K562 (cell line): ENCODE data around the gene IGSF3. TPM values are rescaled to one million over a fixed set of nuclear protein-coding genes. Genes with fewer than 3 reads are reported as not detected.

Experiments used
- ARHGAP35 ChIP-seq: fragments of 450-650 bp; IDR thresholded peaks from 2 replicates; pipeline ENCODE4 v1.6.1; 2018; ENCODE audit not compliant: partially characterized antibody
- CBX3 ChIP-seq, 2 experiments: IDR thresholded peaks; 1 replicate in 1 of 2; 2 replicates in 1 of 2; pipeline ENCODE4 v1.6.1; 2012; ENCODE audit warnings: inconsistent platforms in 2 of 2, low read length in 2 of 2, borderline replicate concordance in 1 of 2, control low read depth in 1 of 2
- ETV6 ChIP-seq, 3 experiments: fragments of 150-350 bp in 1 of 3; sonication (generic) in 1 of 3; formaldehyde crosslinking in 1 of 3; IDR thresholded peaks; 2 replicates each; pipeline versions ENCODE4 v1.6.1 to v1.8.0; 2014 to 2022; ENCODE audit warnings: borderline replicate concordance in 2 of 3, low read depth in 2 of 3, antibody characterized with exemption in 1 of 3, low read length in 1 of 3, mild to moderate bottlenecking in 1 of 3, missing genetic modification reagents in 1 of 3
- GABPB1 ChIP-seq: sonication (generic); formaldehyde crosslinking; IDR thresholded peaks from 2 replicates; pipeline ENCODE4 v1.8.0; 2022; ENCODE audit warnings: mild to moderate bottlenecking, missing genetic modification reagents
- IFI16 ChIP-seq: fragments of 250-450 bp; sonication (Bioruptor Pico); IDR thresholded peaks from 2 replicates; pipeline ENCODE4 v2.1.2; 2022; ENCODE audit warnings: mild to moderate bottlenecking, inconsistent platforms
- IRF2 ChIP-seq: sonication (generic); formaldehyde crosslinking; IDR thresholded peaks from 2 replicates; pipeline ENCODE4 v1.8.1; 2022; ENCODE audit warnings: mild to moderate bottlenecking, missing genetic modification reagents
- SRSF3 ChIP-seq: fragments of 200-400 bp; formaldehyde crosslinking; IDR thresholded peaks from 2 replicates; pipeline ENCODE4 v1.6.1; 2016; ENCODE audit warnings: mild to moderate bottlenecking, low read length, moderate library complexity; ENCODE audit not compliant: insufficient read depth
- TCFL5 ChIP-seq: fragments of 250-450 bp; sonication (Bioruptor Pico); conservative IDR thresholded peaks from 2 replicates; pipeline ENCODE4 v1.6.1; 2021; ENCODE audit warnings: mild to moderate bottlenecking, moderate library complexity, matching md5 sums
- ZNF354B ChIP-seq: fragments of 250-450 bp; sonication (Bioruptor Pico); IDR thresholded peaks from 2 replicates; pipeline ENCODE4 v1.4.0; 2020
- polyA plus RNA-seq, 8 experiments: library from polyadenylated mRNA; depleted of rRNA in 4 of 8; stranded (reverse) in 5 of 8; unstranded in 3 of 8; fragments of >200 nt; fragmentation: Nextera tagmentation in 2 of 8; fragmentation: Illumina TruSeq in 1 of 8; extraction: Ambion mirVana in 2 of 8; extraction: Trizol in 1 of 8; gene quantifications; 2 replicates each; pipeline versions ENCODE4 v1.2.1 to v1.2.3, GENCODE V29; 2011 to 2014; ENCODE audit warnings: inconsistent platforms in 1 of 8, missing spikeins in 1 of 8
- total RNA-seq, 7 experiments: library from RNA; depleted of rRNA in 6 of 7; stranded (reverse); fragments of >200 nt in 6 of 7; fragmentation: Illumina TruSeq in 2 of 7; extraction: Trizol in 2 of 7; gene quantifications; 2 replicates each; pipeline versions ENCODE4 v1.2.1 to v1.2.3, GENCODE V29; 2011 to 2021; ENCODE audit warnings: low replicate concordance in 1 of 7
- TF ChIP-seq, protein P1 (sequence below): fragments of 450-650 bp; IDR thresholded peaks from 2 replicates; pipeline ENCODE4 v1.7.1; 2018; ENCODE audit warnings: mild to moderate bottlenecking, low read depth; ENCODE audit not compliant: partially characterized antibody
- TF ChIP-seq, protein P2 (sequence below), 2 experiments: fragments of 450-650 bp; IDR thresholded peaks; 2 replicates each; pipeline ENCODE4 v1.6.1; 2016
- TF ChIP-seq, protein P3 (sequence below), 3 experiments: fragments of 200-800 bp in 1 of 3; sonication (Bioruptor generic) in 1 of 3; sonication (generic) in 1 of 3; formaldehyde crosslinking in 1 of 3; IDR thresholded peaks; 2 replicates each; pipeline versions ENCODE4 v1.6.1 to v1.8.0; 2016 to 2022; ENCODE audit warnings: mild to moderate bottlenecking in 2 of 3, missing compliant biosample characterization in 2 of 3, missing genetic modification characterization in 2 of 3, missing genetic modification reagents in 1 of 3
- TF ChIP-seq, protein P4 (sequence below): fragments of 250-450 bp; sonication (Bioruptor Pico); IDR thresholded peaks from 2 replicates; pipeline ENCODE4 v1.5.0; 2021
- TF ChIP-seq, protein P5 (sequence below): fragments of 250-450 bp; sonication (Bioruptor Pico); IDR thresholded peaks from 2 replicates; pipeline ENCODE4 v1.6.1; 2021; ENCODE audit warnings: mild to moderate bottlenecking
- TF ChIP-seq, protein P6 (sequence below): fragments of 250-450 bp; sonication (Bioruptor Pico); IDR thresholded peaks from 2 replicates; pipeline ENCODE4 v1.4.0; 2020; ENCODE audit warnings: mild to moderate bottlenecking, moderate library complexity

IGSF3 gene
- total and polyA plus RNA-seq, 9 of the 15 experiments (the other 6 are each of a cell fraction or from before 2014, with no cell fraction given): 1.1 to 15.0 (median 8.3) TPM

DNA sequence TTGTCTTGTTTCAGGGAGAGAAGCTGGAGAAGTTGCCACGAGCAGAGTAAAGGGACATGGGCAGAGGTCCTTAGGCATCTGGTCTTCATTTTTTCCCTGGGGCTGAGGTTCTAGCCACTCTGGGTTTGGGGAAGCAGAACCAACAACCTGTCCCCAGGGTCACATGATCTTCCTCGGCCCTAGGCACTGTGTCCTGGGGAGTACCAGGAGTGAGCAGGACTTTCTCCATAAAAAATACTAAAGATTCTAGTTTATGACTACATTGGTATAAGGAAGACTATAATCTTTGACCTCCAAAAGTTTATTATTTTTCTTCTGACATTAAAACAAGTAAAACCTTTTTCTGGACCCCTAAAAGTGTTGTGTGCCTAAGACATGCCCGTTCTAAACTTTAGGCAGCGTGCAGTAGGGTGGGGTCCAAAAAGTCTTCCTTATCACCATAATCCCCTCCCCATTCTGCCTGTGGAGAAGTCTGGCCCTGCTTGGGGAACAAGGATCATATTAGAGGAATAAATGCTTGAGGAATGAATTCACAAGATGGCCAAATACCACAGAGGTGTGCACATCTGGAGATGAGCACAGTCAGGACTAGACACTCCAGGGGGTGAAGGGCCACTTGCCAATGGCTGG lies 19.3 kb upstream of the IGSF3 start (continued):
- TF ChIP-seq CBX3 (IDR thresholded peaks at IDR 0.05; ENCODE audit: borderline replicate concordance in 1 of 2, low read length in 2 of 2) (no peak), IRF2 (CRISPR knock-in tag) (no peak), ZNF354B (CRISPR knock-in tag) (no peak), IFI16 (CRISPR knock-in tag) (no peak), ARHGAP35 (no peak), SRSF3 (no peak), TCFL5 (0 out of 2 replicates have a peak, but pooled peaks have one; percentile 27), ETV6 (IDR thresholded peaks at IDR 0.05; ENCODE audit: borderline replicate concordance in 1 of 2, low read depth in 2 of 2, low read length in 1 of 2) (no peak), ETV6 (CRISPR knock-in tag; IDR thresholded peaks at IDR 0.05; ENCODE audit: borderline replicate concordance) (no peak), GABPB1 (no peak)
- TF ChIP-seq, protein P1, sequence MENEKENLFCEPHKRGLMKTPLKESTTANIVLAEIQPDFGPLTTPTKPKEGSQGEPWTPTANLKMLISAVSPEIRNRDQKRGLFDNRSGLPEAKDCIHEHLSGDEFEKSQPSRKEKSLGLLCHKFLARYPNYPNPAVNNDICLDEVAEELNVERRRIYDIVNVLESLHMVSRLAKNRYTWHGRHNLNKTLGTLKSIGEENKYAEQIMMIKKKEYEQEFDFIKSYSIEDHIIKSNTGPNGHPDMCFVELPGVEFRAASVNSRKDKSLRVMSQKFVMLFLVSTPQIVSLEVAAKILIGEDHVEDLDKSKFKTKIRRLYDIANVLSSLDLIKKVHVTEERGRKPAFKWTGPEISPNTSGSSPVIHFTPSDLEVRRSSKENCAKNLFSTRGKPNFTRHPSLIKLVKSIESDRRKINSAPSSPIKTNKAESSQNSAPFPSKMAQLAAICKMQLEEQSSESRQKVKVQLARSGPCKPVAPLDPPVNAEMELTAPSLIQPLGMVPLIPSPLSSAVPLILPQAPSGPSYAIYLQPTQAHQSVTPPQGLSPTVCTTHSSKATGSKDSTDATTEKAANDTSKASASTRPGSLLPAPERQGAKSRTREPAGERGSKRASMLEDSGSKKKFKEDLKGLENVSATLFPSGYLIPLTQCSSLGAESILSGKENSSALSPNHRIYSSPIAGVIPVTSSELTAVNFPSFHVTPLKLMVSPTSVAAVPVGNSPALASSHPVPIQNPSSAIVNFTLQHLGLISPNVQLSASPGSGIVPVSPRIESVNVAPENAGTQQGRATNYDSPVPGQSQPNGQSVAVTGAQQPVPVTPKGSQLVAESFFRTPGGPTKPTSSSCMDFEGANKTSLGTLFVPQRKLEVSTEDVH: no peak
- TF ChIP-seq, protein P2, sequence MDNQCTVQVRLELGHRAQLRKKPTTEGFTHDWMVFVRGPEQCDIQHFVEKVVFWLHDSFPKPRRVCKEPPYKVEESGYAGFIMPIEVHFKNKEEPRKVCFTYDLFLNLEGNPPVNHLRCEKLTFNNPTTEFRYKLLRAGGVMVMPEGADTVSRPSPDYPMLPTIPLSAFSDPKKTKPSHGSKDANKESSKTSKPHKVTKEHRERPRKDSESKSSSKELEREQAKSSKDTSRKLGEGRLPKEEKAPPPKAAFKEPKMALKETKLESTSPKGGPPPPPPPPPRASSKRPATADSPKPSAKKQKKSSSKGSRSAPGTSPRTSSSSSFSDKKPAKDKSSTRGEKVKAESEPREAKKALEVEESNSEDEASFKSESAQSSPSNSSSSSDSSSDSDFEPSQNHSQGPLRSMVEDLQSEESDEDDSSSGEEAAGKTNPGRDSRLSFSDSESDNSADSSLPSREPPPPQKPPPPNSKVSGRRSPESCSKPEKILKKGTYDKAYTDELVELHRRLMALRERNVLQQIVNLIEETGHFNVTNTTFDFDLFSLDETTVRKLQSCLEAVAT (IDR thresholded peaks at IDR 0.05): no peak
- TF ChIP-seq, protein P3, sequence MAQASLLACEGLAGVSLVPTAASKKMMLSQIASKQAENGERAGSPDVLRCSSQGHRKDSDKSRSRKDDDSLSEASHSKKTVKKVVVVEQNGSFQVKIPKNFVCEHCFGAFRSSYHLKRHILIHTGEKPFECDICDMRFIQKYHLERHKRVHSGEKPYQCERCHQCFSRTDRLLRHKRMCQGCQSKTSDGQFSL (CRISPR knock-in tag; IDR thresholded peaks at IDR 0.05): 0 out of 2 replicates have a peak, but pooled peaks have one; percentile 25
- TF ChIP-seq, protein P3 (tag; IDR thresholded peaks at IDR 0.05): peak in 1 of 2 experiments; percentile 65; a peak in 1 of 4 replicates
- TF ChIP-seq, protein P4, sequence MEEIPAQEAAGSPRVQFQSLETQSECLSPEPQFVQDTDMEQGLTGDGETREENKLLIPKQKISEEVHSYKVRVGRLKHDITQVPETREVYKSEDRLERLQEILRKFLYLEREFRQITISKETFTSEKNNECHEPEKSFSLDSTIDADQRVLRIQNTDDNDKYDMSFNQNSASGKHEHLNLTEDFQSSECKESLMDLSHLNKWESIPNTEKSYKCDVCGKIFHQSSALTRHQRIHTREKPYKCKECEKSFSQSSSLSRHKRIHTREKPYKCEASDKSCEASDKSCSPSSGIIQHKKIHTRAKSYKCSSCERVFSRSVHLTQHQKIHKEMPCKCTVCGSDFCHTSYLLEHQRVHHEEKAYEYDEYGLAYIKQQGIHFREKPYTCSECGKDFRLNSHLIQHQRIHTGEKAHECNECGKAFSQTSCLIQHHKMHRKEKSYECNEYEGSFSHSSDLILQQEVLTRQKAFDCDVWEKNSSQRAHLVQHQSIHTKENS: no peak
- TF ChIP-seq, protein P5, sequence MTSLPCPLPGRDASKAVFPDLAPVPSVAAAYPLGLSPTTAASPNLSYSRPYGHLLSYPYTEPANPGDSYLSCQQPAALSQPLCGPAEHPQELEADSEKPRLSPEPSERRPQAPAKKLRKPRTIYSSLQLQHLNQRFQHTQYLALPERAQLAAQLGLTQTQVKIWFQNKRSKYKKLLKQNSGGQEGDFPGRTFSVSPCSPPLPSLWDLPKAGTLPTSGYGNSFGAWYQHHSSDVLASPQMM (CRISPR knock-in tag): no peak
- TF ChIP-seq, protein P6, sequence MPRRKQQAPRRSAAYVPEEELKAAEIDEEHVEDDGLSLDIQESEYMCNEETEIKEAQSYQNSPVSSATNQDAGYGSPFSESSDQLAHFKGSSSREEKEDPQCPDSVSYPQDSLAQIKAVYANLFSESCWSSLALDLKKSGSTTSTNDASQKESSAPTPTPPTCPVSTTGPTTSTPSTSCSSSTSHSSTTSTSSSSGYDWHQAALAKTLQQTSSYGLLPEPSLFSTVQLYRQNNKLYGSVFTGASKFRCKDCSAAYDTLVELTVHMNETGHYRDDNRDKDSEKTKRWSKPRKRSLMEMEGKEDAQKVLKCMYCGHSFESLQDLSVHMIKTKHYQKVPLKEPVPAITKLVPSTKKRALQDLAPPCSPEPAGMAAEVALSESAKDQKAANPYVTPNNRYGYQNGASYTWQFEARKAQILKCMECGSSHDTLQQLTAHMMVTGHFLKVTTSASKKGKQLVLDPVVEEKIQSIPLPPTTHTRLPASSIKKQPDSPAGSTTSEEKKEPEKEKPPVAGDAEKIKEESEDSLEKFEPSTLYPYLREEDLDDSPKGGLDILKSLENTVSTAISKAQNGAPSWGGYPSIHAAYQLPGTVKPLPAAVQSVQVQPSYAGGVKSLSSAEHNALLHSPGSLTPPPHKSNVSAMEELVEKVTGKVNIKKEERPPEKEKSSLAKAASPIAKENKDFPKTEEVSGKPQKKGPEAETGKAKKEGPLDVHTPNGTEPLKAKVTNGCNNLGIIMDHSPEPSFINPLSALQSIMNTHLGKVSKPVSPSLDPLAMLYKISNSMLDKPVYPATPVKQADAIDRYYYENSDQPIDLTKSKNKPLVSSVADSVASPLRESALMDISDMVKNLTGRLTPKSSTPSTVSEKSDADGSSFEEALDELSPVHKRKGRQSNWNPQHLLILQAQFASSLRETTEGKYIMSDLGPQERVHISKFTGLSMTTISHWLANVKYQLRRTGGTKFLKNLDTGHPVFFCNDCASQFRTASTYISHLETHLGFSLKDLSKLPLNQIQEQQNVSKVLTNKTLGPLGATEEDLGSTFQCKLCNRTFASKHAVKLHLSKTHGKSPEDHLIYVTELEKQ (CRISPR knock-in tag): 0 out of 2 replicates have a peak, but pooled peaks have one; percentile 9
